ENCODE results near the gene NMS. TPM values are rescaled to one million over a fixed set of nuclear protein-coding genes. Genes with fewer than 3 reads are reported as not detected.

The NMS gene
- polyA plus RNA-seq, 2 of the 4 experiments (the other 2 are of a cell fraction): not detected

- TF ChIP-seq CBX2 (IDR thresholded peaks at IDR 0.05; ENCODE audit: borderline replicate concordance, low read depth) (no peak), RARB (CRISPR knock-in tag; IDR thresholded peaks at IDR 0.05) (no peak), HDAC2 (IDR thresholded peaks at IDR 0.05) (no peak), MAX (IDR thresholded peaks at IDR 0.05) (no peak), MAFK (IDR thresholded peaks at IDR 0.05; ENCODE audit: partially characterized antibody) (no peak), EP300 (IDR thresholded peaks at IDR 0.05) (no peak), ZNF302 (CRISPR knock-in tag; IDR thresholded peaks at IDR 0.05) (no peak), KDM5A (IDR thresholded peaks at IDR 0.05) (no peak), FOXS1 (CRISPR knock-in tag; IDR thresholded peaks at IDR 0.05) (no peak), CEBPB (IDR thresholded peaks at IDR 0.05) (no peak), TP53 (CRISPR knock-in tag; IDR thresholded peaks at IDR 0.05) (no peak)
- 25% methylated on average over 5 of the region's 5 CpGs for WGBS (ENCODE audit: missing lambda C conversion rate)
- Histone ChIP-seq H3K4me2 (no peak overlapping the region), H3K4me1 (no peaks in the 10 kb centered on the region), H3K9me3 (peaks cover 3% of the 10 kb centered on the region; the same call in 1 of the 3 replicates), H3K4me3 (no peak overlapping the region), H3K27ac (no peak overlapping the region)
- CTCF ChIA-PET: interaction anchor here (0.5 kb wide), 1 partner anchor 62 kb away, joined by 3 read pairs; no protein-coding TSS in a partner anchor
- FAIRE-seq (no peak), DNase-seq (ENCODE audit: low read depth in 1 of 2, low spot score in 1 of 2) (no peak), ATAC-seq (no peak)
- POLR2A ChIA-PET: no interaction called here
These were observed 13.6 kb downstream of the NMS start for GRCh38 chr2:100483895-100484294.

DNA sequence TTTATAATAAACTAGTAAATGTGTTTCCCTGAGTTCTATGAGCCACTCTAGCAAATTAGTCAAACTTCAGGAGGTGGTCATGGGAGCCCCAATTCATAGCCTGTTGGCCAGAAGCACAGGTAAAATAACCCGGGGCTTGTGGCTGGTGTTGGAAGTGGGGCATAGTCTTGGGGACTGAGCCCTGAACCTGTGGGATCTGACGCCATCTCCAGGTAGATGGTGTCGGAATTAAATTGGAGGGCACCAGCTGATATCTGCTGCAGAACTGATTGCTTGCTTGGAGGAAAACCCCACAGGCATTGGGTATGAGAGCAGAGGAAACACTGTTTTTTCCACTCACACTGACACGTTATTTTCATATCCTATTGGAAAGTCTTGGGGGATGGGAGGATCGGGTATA lies 14.1 kb downstream of the NMS start:
- Histone ChIP-seq H3K4me2 (no peak overlapping the region), H3K27ac (no peak overlapping the region), H3K9me3 (peaks cover 3% of the 10 kb centered on the region; the same call in 1 of the 3 replicates), H3K4me1 (no peaks in the 10 kb centered on the region), H3K4me3 (no peak overlapping the region)
- ChIA-PET POLR2A (no interaction called here), CTCF (no interaction called here)
- no peak for FAIRE-seq
- TF ChIP-seq CBX8 (IDR thresholded peaks at IDR 0.05) (no peak), RFX5 (IDR thresholded peaks at IDR 0.05) (no peak), SMC3 (IDR thresholded peaks at IDR 0.05) (no peak), JUN (IDR thresholded peaks at IDR 0.05) (no peak)
- DNase-seq (ENCODE audit: low read depth in 1 of 2, low spot score in 1 of 2): no peak
- no peak for ATAC-seq
- WGBS (ENCODE audit: missing lambda C conversion rate): 31% methylated on average over 5 of the region's 5 CpGs

- no peaks in the 10 kb centered on the region for H3K4me1 ChIP-seq
- peaks cover 3% of the 10 kb centered on the region; the same call in 1 of the 3 replicates for H3K9me3 ChIP-seq
- POLR2A ChIA-PET: no interaction called here
- no peak for DNase-seq (ENCODE audit: low read depth in 1 of 2, low spot score in 1 of 2)
- no peak overlapping the region for H3K4me3 ChIP-seq
- no peak for ATAC-seq
- CTCF ChIA-PET: interaction anchor here (1.0 kb wide), 1 partner anchor 10 kb away, joined by 4 read pairs; no protein-coding TSS in a partner anchor
- TF ChIP-seq, protein P1, sequence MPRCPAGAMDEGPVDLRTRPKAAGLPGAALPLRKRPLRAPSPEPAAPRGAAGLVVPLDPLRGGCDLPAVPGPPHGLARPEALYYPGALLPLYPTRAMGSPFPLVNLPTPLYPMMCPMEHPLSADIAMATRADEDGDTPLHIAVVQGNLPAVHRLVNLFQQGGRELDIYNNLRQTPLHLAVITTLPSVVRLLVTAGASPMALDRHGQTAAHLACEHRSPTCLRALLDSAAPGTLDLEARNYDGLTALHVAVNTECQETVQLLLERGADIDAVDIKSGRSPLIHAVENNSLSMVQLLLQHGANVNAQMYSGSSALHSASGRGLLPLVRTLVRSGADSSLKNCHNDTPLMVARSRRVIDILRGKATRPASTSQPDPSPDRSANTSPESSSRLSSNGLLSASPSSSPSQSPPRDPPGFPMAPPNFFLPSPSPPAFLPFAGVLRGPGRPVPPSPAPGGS (IDR thresholded peaks at IDR 0.05): no peak
- TF ChIP-seq JUNB (IDR thresholded peaks at IDR 0.05) (no peak), SMC3 (IDR thresholded peaks at IDR 0.05) (no peak), TP53 (CRISPR knock-in tag; IDR thresholded peaks at IDR 0.05) (no peak)
- no peak for FAIRE-seq
- 24% methylated on average over 2 of the region's 2 CpGs for WGBS (ENCODE audit: missing lambda C conversion rate)
- no peak overlapping the region for H3K27ac ChIP-seq
- no peak overlapping the region for H3K4me2 ChIP-seq
These were observed 15.1 kb downstream of the NMS start for GRCh38 chr2:100485396-100485795.

- TF ChIP-seq MAZ (IDR thresholded peaks at IDR 0.05; ENCODE audit: borderline replicate concordance, low read depth, low read length) (no peak), MYC (IDR thresholded peaks at IDR 0.05; ENCODE audit: borderline replicate concordance, low read length) (no peak), HEYL (CRISPR knock-in tag; IDR thresholded peaks at IDR 0.05) (no peak), FOSL2 (IDR thresholded peaks at IDR 0.05) (no peak), FOSL2 (CRISPR knock-in tag; IDR thresholded peaks at IDR 0.05) (no peak), HOXB13 (CRISPR knock-in tag; IDR thresholded peaks at IDR 0.05; ENCODE audit: low read depth) (no peak), ZFP36 (IDR thresholded peaks at IDR 0.05; ENCODE audit: borderline replicate concordance, partially characterized antibody) (no peak), KDM5A (IDR thresholded peaks at IDR 0.05) (no peak), ZC3H11A (IDR thresholded peaks at IDR 0.05) (no peak), FOSB (CRISPR knock-in tag; IDR thresholded peaks at IDR 0.05) (no peak), PBX3 (IDR thresholded peaks at IDR 0.05) (no peak), RNF2 (IDR thresholded peaks at IDR 0.05; ENCODE audit: borderline replicate concordance, low read depth) (no peak), JUNB (IDR thresholded peaks at IDR 0.05) (no peak), PHF8 (IDR thresholded peaks at IDR 0.05; ENCODE audit: borderline replicate concordance, low read depth) (no peak), BHLHE40 (IDR thresholded peaks at IDR 0.05; ENCODE audit: low read depth, low read length) (no peak)
- Histone ChIP-seq H3K4me1 (no peaks in the 10 kb centered on the region), H3K27ac (no peak overlapping the region), H3K4me2 (no peak overlapping the region), H3K9me3 (peaks cover 8% of the 10 kb centered on the region; the same call in 2 of the 3 replicates), H3K4me3 (no peak overlapping the region)
- no peak for DNase-seq (ENCODE audit: low read depth in 1 of 2, low spot score in 1 of 2)
- no peak for FAIRE-seq
- WGBS (ENCODE audit: missing lambda C conversion rate): 47% methylated on average over 6 of the region's 6 CpGs
- no peak for ATAC-seq
- POLR2A ChIA-PET: no interaction called here
- CTCF ChIA-PET: interaction anchor here (1.0 to 1.5 kb wide), 2 partner anchors 9 to 56 kb away, joined by 3 to 4 read pairs; no protein-coding TSS in a partner anchor
These were observed 24.4 kb downstream of the NMS start for GRCh38 chr2:100494712-100495111.

Measured in A549 (cell line).